Measurements from ENCODE around the gene ITGB4.

DNA sequence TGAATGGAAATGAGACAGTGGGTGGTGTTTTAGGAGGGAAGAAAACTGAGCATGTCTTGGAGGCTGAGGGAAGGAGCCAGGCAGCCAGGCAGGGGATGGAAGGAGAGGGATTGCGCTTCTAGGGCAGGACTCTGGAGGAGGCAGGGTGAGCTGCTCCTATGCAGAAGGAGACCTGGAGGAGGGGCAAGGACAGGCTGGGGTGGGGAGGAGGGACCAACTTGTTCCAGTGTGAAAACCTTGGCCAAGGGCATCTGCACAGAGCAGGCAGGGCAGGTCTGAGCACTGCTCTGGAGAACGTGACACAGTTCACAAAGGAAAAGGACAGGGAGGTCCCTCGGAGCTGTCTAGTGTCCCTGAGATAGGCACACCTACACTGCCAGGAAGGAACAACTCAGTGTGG, 38.2 kb downstream of the ITGB4 start:
- TF ChIP-seq, protein P1, sequence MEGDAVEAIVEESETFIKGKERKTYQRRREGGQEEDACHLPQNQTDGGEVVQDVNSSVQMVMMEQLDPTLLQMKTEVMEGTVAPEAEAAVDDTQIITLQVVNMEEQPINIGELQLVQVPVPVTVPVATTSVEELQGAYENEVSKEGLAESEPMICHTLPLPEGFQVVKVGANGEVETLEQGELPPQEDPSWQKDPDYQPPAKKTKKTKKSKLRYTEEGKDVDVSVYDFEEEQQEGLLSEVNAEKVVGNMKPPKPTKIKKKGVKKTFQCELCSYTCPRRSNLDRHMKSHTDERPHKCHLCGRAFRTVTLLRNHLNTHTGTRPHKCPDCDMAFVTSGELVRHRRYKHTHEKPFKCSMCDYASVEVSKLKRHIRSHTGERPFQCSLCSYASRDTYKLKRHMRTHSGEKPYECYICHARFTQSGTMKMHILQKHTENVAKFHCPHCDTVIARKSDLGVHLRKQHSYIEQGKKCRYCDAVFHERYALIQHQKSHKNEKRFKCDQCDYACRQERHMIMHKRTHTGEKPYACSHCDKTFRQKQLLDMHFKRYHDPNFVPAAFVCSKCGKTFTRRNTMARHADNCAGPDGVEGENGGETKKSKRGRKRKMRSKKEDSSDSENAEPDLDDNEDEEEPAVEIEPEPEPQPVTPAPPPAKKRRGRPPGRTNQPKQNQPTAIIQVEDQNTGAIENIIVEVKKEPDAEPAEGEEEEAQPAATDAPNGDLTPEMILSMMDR (IDR thresholded peaks at IDR 0.05) = no peak
- TF ChIP-seq POLR2A (IDR thresholded peaks at IDR 0.05) = no peak

Measured in gastroesophageal sphincter (tissue), 3 donors.